ENCODE data around the gene TUSC2.

GRCh38 chr3:50300681-50301254, 27.3 kb downstream of the TUSC2 start:
- TF ChIP-seq CTCF (IDR thresholded peaks at IDR 0.05), result no peak
- no peak for TF ChIP-seq POLR2A (IDR thresholded peaks at IDR 0.05)

All from esophagus squamous epithelium (tissue), 4 donors.